ENCODE results near the gene DGKK. TPM values are rescaled to one million over a fixed set of nuclear protein-coding genes. Genes with fewer than 3 reads are reported as not detected.

Gene DGKK
- total RNA-seq (not detected in 2 replicates), polyA plus RNA-seq (not detected in 2 replicates), polyA minus RNA-seq (ENCODE audit: low replicate concordance) (not detected in 2 replicates)
- not detected in 2 replicates for polyA plus RNA-seq (2012)

DNA sequence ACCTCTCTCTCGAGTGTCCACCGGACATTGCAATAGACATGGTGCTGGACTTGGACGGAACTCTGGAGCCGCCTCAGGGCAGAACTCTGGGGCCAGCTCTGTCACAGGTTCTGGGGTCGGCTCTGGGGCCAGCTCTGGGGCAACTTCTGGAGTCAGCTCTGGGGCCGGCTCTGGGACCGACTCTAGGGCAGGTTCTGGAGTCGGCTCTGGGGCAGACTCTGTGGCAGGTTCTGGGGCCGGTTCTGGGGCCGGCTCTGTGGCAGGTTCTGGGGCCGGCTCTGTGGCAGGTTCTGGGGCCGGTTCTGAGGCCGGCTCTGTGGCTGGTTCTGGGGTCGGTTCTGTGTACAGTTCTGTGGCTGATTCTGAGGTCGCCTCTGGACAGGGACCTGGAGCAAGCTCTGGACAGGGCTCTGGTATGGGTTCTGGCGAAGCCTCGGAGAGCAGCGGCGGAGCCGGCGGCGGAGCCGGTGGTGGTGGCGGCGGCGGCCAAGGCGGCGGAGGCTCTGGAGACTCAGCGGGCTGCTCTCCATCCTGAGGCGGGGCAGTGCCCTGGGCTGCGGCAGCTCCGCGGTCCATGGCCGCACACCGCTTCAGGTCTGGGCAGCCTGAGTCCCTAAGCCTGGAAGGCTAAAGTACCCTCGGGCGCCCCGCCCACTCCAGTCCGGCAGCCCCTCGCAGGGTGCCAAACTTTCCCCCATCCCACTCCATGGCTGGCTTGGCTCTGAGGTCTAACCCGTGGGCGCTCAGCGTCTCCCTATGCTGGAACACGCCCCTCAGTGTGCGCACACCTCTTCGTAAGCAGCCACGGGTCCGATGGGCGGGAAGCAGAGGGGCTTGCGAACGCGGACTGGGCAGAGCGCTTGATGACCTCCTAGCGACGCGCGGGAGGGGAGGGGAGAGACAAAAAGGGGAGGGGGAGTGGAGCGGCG, at the start of gene DGKK:
TSS of gene DGKK (minus strand) at position 723 of the 929 bp plus-strand sequence. CDS start at position 576, 147 bp downstream.
- H4K20me1 ChIP-seq (ENCODE audit: control insufficient read depth, extremely low read depth, insufficient read depth, low read length), result no peaks in the 10 kb centered on the region
- no peak within 1 kb of the TSS for H2AFZ ChIP-seq (ENCODE audit: low read length)
- DNase-seq (ENCODE audit: low read depth in 2 of 2), result no peak
- no peak within 1 kb of the TSS for H3K4me2 ChIP-seq (ENCODE audit: extremely low read depth, insufficient read depth, low read length)
- no peak within 1 kb of the TSS for H3K9ac ChIP-seq (ENCODE audit: insufficient read depth, low read length)
- no peak within 1 kb of the TSS for H3K4me3 ChIP-seq (replicated peaks in 1 of 4; ENCODE audit: control extremely low read depth in 1 of 4, insufficient read depth in 1 of 4, low read depth in 3 of 4, low read length in 4 of 4)
- no peak for TF ChIP-seq EZH2 (IDR thresholded peaks at IDR 0.05; ENCODE audit: low read length, missing control alignments)
- no peak for TF ChIP-seq CTCF (conservative IDR thresholded peaks at IDR 0.05 in 1 of 2, IDR thresholded peaks at IDR 0.05 in 1 of 2; ENCODE audit: low read depth in 1 of 2, low read length in 2 of 2)
- H3K9me3 ChIP-seq (ENCODE audit: control insufficient read depth, insufficient read depth, low read depth, low read length), result no peaks in the 10 kb centered on the region
- H3K27ac ChIP-seq (ENCODE audit: insufficient read depth, low read length), result no peak within 1 kb of the TSS
- no peaks in the 10 kb centered on the region for H3K79me2 ChIP-seq (ENCODE audit: control insufficient read depth, insufficient read depth, low read length)
- H3K27me3 ChIP-seq (ENCODE audit: control insufficient read depth, insufficient read depth, low read length), result peaks cover 15% of the 10 kb centered on the region
- H3K36me3 ChIP-seq (ENCODE audit: control insufficient read depth, insufficient read depth, low read length), result no peaks in the 10 kb centered on the region
- H3K4me1 ChIP-seq (ENCODE audit: control insufficient read depth, extremely low read depth, insufficient read depth, low read length), result no peaks in the 10 kb centered on the region

DNA sequence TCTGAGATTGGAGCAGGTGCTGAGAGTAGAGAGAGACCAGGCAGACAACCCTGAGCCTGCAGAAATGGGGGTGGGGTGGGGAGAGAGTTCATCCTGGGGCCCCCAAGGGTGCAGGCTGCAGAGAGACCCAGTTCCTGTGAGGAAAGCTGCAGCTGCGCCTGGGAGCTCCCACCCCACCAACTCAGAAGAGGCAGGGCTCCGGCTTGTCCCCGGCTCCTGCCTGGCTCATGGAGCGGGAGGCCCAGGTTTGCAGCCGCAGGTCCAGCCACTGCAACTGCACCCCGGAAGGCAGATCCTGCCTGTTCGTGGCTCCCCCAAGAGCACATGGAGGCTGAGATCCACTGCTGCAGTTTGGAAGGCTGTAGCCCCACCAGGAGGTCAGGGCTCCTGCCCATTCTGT, 44.2 kb upstream of the DGKK start:
- Histone ChIP-seq H2AFZ (ENCODE audit: low read length) (no peak overlapping the region), H3K4me3 (replicated peaks in 1 of 4; ENCODE audit: control extremely low read depth in 1 of 4, insufficient read depth in 1 of 4, low read depth in 3 of 4, low read length in 4 of 4) (no peak overlapping the region), H3K9me3 (ENCODE audit: control insufficient read depth, insufficient read depth, low read depth, low read length) (no peaks in the 10 kb centered on the region), H3K9ac (ENCODE audit: insufficient read depth, low read length) (no peak overlapping the region), H3K4me1 (ENCODE audit: control insufficient read depth, extremely low read depth, insufficient read depth, low read length) (no peaks in the 10 kb centered on the region), H3K27ac (ENCODE audit: insufficient read depth, low read length) (no peak overlapping the region), H3K4me2 (ENCODE audit: extremely low read depth, insufficient read depth, low read length) (no peak overlapping the region), H3K36me3 (ENCODE audit: control insufficient read depth, insufficient read depth, low read length) (no peaks in the 10 kb centered on the region), H3K27me3 (ENCODE audit: control insufficient read depth, insufficient read depth, low read length) (no peaks in the 10 kb centered on the region), H3K79me2 (ENCODE audit: control insufficient read depth, insufficient read depth, low read length) (no peaks in the 10 kb centered on the region), H4K20me1 (ENCODE audit: control insufficient read depth, extremely low read depth, insufficient read depth, low read length) (no peaks in the 10 kb centered on the region)
- no peak for TF ChIP-seq EZH2 (IDR thresholded peaks at IDR 0.05; ENCODE audit: low read length, missing control alignments)
- TF ChIP-seq CTCF (conservative IDR thresholded peaks at IDR 0.05 in 1 of 2, IDR thresholded peaks at IDR 0.05 in 1 of 2; ENCODE audit: low read depth in 1 of 2, low read length in 2 of 2), result no peak
- DNase-seq (ENCODE audit: low read depth in 2 of 2), result no peak

GRCh38 chrX:50497114-50497513, 26.5 kb upstream of the DGKK start:
- Histone ChIP-seq H3K27ac (ENCODE audit: insufficient read depth, low read length) (no peak overlapping the region), H3K4me2 (ENCODE audit: extremely low read depth, insufficient read depth, low read length) (no peak overlapping the region), H3K4me1 (ENCODE audit: control insufficient read depth, extremely low read depth, insufficient read depth, low read length) (no peaks in the 10 kb centered on the region), H3K9me3 (ENCODE audit: control insufficient read depth, insufficient read depth, low read depth, low read length) (no peaks in the 10 kb centered on the region), H3K27me3 (ENCODE audit: control insufficient read depth, insufficient read depth, low read length) (no peaks in the 10 kb centered on the region), H4K20me1 (ENCODE audit: control insufficient read depth, extremely low read depth, insufficient read depth, low read length) (no peaks in the 10 kb centered on the region), H3K9ac (ENCODE audit: insufficient read depth, low read length) (no peak overlapping the region), H3K4me3 (replicated peaks in 1 of 4; ENCODE audit: control extremely low read depth in 1 of 4, insufficient read depth in 1 of 4, low read depth in 3 of 4, low read length in 4 of 4) (no peak overlapping the region), H2AFZ (ENCODE audit: low read length) (no peak overlapping the region), H3K36me3 (ENCODE audit: control insufficient read depth, insufficient read depth, low read length) (no peaks in the 10 kb centered on the region), H3K79me2 (ENCODE audit: control insufficient read depth, insufficient read depth, low read length) (no peaks in the 10 kb centered on the region)
- no peak for TF ChIP-seq EZH2 (IDR thresholded peaks at IDR 0.05; ENCODE audit: low read length, missing control alignments)
- TF ChIP-seq CTCF (conservative IDR thresholded peaks at IDR 0.05 in 1 of 2, IDR thresholded peaks at IDR 0.05 in 1 of 2; ENCODE audit: low read depth in 1 of 2, low read length in 2 of 2), result no peak
- DNase-seq (ENCODE audit: low read depth in 2 of 2), result no peak
